Subcutaneous adipose tissue (tissue), 4 donors: ENCODE measurements around the gene APH1A. TPM values are rescaled to one million over a fixed set of nuclear protein-coding genes. Genes with fewer than 3 reads are reported as not detected.

Source experiments
- total RNA-seq, 4 donors: library from RNA; depleted of rRNA; stranded (reverse); fragments of >200 nt; gene quantifications; one replicate each; pipeline ENCODE4 v1.1.0, GENCODE V29; 2016
- TF ChIP-seq, protein P1 (sequence below): fragments of 450-650 bp; IDR thresholded peaks from one replicate; pipeline ENCODE4 v1.5.1; 2016; ENCODE audit warnings: low read depth, mild to moderate bottlenecking, control low read depth, antibody characterized with exemption, moderate library complexity

The APH1A gene
- total RNA-seq, 4 donors from 2014 or later: 58.2 to 94.0 (median 72.4) TPM

- TF ChIP-seq, protein P1, sequence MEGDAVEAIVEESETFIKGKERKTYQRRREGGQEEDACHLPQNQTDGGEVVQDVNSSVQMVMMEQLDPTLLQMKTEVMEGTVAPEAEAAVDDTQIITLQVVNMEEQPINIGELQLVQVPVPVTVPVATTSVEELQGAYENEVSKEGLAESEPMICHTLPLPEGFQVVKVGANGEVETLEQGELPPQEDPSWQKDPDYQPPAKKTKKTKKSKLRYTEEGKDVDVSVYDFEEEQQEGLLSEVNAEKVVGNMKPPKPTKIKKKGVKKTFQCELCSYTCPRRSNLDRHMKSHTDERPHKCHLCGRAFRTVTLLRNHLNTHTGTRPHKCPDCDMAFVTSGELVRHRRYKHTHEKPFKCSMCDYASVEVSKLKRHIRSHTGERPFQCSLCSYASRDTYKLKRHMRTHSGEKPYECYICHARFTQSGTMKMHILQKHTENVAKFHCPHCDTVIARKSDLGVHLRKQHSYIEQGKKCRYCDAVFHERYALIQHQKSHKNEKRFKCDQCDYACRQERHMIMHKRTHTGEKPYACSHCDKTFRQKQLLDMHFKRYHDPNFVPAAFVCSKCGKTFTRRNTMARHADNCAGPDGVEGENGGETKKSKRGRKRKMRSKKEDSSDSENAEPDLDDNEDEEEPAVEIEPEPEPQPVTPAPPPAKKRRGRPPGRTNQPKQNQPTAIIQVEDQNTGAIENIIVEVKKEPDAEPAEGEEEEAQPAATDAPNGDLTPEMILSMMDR: no peak
Observed at GRCh38 chr1:150234566-150235293, 34.1 kb downstream of the APH1A start.

GRCh38 chr1:150234309-150234565 is 34.6 kb downstream of the APH1A start:
- TF ChIP-seq, protein P1: no peak

GRCh38 chr1:150233359-150234308 is 35.2 kb downstream of the APH1A start:
- TF ChIP-seq, protein P1: no peak

GRCh38 chr1:150227228-150227627 is 41.6 kb downstream of the APH1A start:
- TF ChIP-seq, protein P1: no peak

DNA sequence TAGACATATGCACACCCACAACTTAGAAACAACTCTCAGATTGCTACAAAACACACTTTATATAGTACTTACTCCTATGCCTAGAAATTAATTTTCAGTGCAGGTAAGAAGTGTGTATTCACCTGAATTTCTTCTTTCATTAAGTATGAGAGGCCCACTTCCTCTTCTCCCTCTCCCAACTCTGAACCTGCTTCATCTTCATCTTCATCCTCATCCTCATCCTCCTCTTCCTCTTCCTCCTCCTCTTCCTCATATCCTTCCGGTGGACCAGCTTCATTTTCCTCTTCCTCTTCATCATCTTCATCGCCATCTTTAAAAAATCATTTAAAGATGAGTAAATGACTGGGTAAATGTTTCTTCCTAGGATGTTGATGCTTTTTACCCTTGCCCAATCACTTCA is 42.3 kb downstream of the APH1A start:
- TF ChIP-seq, protein P1: no peak

- TF ChIP-seq, protein P1: no peak
Observed at GRCh38 chr1:150225546-150225945, 43.3 kb downstream of the APH1A start.

DNA sequence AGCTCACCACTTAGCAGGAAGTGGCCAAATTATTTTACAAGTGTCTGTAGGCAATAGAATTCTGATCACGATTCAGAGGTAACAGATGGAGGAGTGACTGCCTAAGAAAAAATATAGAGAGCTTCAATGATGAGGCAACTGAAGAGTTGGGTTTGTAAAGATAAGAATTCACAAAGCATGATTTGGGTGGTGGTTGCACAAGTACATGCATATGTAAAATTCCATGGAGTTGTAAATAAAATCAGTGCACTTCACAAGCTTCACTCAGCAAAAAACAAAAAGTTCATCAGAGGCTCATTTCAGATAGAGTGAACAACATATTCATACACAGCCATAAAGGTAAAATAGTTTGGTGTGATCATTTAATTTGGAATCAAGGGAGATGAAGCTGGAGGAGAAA is 43.8 kb downstream of the APH1A start:
- TF ChIP-seq, protein P1: no peak
